Right lobe of liver (tissue), 4 donors: ENCODE measurements around the gene RPP14.

Experiments used
- CTCF ChIP-seq, 4 donors: fragments of 200-600 bp in 3 of 4; fragments of 450-650 bp in 1 of 4; IDR thresholded peaks; one replicate each; pipeline versions ENCODE4 v1.5.1 to v1.8.0; 2016 to 2022; ENCODE audit warnings: antibody characterized with exemption in 4 of 4, mild to moderate bottlenecking in 2 of 4
- POLR2A ChIP-seq: fragments of 450-650 bp; IDR thresholded peaks from one replicate; pipeline ENCODE4 v1.6.1; 2017; ENCODE audit warnings: antibody characterized with exemption, mild to moderate bottlenecking
- donor health status: DM: no; HTN: no; CAD: no.
- donor health status: DM: no; HTN: no; CAD: no.
- donor health status: DM: no; HTN: yes; CAD: no.

DNA sequence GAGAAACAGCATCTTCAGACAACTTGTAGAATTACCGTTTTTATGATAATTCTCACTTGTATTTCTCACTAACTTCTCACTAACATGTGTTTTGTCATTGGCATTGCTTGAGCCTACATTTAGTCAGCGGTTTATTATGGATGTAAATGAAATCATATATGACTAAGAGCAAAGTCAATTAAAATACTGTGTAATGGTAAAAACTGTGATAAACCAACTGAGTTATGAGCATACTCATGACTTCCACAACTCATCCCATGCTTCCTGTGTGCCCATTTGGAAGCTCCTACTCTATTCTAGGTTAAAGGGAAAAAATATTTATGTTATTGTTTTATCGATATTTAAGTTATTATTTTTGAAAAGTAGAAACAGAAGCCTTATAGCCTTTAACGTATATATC, 39.4 kb downstream of the RPP14 start:
- TF ChIP-seq POLR2A (no peak), CTCF (IDR thresholded peaks at IDR 0.05) (no peak)
